ENCODE measurements around the gene ADPRHL1.

ADPRHL1 gene

DNA sequence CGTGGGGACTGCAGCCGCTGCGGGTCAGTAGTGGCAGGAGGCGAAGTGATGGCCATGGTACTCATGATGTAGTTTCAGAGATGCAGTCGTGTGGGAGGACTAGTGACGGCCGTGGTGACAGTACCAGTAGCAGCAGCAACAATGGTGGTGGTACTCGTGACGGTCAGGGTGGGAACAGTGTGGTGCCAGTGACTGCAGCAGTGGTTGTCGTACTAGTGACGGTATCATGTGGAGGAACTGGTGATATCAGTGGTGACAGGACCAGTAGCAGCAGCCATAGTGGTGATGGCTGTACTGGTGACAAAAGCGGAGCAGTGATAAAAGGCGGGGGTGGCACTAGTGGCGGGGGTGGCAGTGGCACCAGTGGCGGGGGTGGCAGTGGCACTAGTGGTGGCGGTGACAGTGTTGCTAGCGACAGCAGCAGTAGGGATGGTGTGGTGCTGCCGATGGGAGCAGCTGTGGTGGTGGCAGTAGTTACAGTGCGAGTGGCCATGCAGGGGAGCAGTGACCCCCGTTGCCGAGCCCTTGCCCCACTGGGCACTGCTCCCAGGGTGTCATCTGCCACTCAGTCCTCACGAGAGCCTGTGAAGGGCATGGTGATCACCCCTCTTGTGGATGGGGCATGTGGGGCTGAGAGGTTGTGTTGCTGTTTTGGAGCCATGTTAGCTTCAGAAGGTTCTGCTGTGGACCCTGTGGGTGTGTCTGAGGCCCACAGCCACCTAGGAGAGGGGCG is 22.7 kb downstream of the ADPRHL1 start:
- no peak for DNase-seq (ENCODE audit: low read depth)
- no peak overlapping the region for H3K4me3 ChIP-seq (ENCODE audit: low read depth, low read length)
- TF ChIP-seq, protein P1, sequence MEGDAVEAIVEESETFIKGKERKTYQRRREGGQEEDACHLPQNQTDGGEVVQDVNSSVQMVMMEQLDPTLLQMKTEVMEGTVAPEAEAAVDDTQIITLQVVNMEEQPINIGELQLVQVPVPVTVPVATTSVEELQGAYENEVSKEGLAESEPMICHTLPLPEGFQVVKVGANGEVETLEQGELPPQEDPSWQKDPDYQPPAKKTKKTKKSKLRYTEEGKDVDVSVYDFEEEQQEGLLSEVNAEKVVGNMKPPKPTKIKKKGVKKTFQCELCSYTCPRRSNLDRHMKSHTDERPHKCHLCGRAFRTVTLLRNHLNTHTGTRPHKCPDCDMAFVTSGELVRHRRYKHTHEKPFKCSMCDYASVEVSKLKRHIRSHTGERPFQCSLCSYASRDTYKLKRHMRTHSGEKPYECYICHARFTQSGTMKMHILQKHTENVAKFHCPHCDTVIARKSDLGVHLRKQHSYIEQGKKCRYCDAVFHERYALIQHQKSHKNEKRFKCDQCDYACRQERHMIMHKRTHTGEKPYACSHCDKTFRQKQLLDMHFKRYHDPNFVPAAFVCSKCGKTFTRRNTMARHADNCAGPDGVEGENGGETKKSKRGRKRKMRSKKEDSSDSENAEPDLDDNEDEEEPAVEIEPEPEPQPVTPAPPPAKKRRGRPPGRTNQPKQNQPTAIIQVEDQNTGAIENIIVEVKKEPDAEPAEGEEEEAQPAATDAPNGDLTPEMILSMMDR (IDR thresholded peaks at IDR 0.05; ENCODE audit: low read depth, low read length) = no peak
- TF ChIP-seq, protein P2, sequence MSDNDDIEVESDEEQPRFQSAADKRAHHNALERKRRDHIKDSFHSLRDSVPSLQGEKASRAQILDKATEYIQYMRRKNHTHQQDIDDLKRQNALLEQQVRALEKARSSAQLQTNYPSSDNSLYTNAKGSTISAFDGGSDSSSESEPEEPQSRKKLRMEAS (IDR thresholded peaks at IDR 0.05; ENCODE audit: low read depth, low read length) = no peak
- TF ChIP-seq POLR2A (IDR thresholded peaks at IDR 0.05; ENCODE audit: extremely low read depth, insufficient read length) = no peak
- TF ChIP-seq MYC (IDR thresholded peaks at IDR 0.05; ENCODE audit: low read depth, low read length) = no peak

DNA sequence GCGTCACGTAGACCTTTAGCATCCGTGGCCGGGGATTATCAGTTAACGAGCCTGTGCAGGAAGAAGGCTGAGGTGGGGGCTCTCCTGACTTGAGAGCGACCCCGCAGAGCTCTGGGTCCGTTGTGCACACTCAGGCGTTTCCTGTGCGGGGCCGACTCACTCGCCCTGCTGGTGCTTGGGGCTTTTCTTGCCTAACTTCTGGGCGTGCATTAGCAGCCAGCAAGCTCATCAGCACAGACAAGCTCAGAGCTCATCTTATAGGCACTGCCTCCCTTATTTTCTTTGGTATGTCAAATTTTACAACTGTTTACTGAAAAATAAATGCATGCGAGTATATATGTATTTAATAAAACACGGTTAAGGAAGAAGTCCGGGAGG is 23.7 kb downstream of the ADPRHL1 start:
- no peak for TF ChIP-seq POLR2A (IDR thresholded peaks at IDR 0.05; ENCODE audit: extremely low read depth, insufficient read length)
- no peak; the same call in 1 of the 2 replicates for TF ChIP-seq MYC (IDR thresholded peaks at IDR 0.05; ENCODE audit: low read depth, low read length)
- TF ChIP-seq, protein P2 (IDR thresholded peaks at IDR 0.05; ENCODE audit: low read depth, low read length) = no peak
- TF ChIP-seq, protein P1 (IDR thresholded peaks at IDR 0.05; ENCODE audit: low read depth, low read length) = no peak
- peak; percentile 74 for DNase-seq (ENCODE audit: low read depth)
- H3K4me3 ChIP-seq (ENCODE audit: low read depth, low read length) = no peak overlapping the region

DNA sequence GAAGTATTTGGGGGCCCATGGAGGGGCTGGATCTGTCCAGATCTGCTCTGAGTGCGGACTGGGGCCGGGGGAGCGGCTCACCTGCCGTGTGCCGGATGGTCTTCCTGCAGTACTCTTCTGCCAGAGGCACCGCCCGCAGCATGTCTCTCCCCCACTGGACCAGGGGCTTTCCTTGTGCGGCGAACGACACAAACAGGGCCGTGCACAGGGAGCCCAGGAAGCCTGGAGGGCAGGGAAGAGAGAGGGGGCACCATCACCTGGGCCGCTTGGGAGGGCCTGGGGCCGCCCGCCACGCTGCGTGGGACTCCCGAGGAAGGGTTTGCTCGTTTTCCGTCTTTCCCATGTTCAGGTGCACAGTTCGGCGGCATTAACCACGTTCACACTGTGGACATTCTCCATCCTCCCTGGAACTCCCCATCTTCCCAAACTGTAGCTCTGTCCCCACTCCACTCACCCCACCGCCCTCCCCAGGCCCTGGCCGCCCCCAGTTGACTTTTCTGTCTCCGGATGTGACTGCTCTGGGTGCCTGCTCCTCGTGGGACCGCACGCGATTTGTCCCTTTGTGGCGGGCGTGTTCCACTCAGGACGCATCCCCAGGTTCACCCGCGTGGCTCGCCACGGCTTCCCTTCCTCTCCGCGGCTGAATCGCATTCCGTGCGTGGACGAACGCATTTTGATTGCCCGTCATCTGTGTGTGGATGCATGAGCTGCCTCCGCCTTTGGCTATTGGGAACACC is 24.2 kb downstream of the ADPRHL1 start:
- H3K4me3 ChIP-seq (ENCODE audit: low read depth, low read length) = no peak overlapping the region
- TF ChIP-seq, protein P1 (IDR thresholded peaks at IDR 0.05; ENCODE audit: low read depth, low read length) = no peak
- TF ChIP-seq MYC (IDR thresholded peaks at IDR 0.05; ENCODE audit: low read depth, low read length) = no peak
- no peak for DNase-seq (ENCODE audit: low read depth)

DNA sequence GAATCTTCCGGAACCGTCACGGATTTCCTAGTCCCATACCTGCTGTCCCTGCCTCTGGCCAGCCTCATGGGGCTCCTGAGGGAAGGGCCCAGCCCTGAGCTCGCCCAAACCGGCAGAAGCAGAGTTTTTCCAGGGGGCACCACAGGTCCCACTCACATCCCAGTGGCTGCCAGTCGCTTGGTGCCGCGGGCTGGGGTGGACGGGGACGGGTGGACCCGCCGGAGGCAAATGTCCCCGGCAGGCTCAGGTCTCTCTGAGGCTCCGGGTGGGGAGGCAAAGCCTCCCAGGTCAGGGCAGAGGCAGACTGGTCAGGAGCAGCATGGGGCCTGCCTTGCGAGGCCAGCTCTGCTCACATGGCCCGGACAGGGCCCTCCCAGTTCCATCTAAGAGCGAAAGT is 24.8 kb downstream of the ADPRHL1 start:
- DNase-seq (ENCODE audit: low read depth) = no peak
- no peak overlapping the region for H3K4me3 ChIP-seq (ENCODE audit: low read depth, low read length)
- no peak for TF ChIP-seq POLR2A (IDR thresholded peaks at IDR 0.05; ENCODE audit: extremely low read depth, insufficient read length)
- TF ChIP-seq, protein P1 (IDR thresholded peaks at IDR 0.05; ENCODE audit: low read depth, low read length) = no peak
- no peak for TF ChIP-seq MYC (IDR thresholded peaks at IDR 0.05; ENCODE audit: low read depth, low read length)
- TF ChIP-seq, protein P2 (IDR thresholded peaks at IDR 0.05; ENCODE audit: low read depth, low read length) = no peak

DNA sequence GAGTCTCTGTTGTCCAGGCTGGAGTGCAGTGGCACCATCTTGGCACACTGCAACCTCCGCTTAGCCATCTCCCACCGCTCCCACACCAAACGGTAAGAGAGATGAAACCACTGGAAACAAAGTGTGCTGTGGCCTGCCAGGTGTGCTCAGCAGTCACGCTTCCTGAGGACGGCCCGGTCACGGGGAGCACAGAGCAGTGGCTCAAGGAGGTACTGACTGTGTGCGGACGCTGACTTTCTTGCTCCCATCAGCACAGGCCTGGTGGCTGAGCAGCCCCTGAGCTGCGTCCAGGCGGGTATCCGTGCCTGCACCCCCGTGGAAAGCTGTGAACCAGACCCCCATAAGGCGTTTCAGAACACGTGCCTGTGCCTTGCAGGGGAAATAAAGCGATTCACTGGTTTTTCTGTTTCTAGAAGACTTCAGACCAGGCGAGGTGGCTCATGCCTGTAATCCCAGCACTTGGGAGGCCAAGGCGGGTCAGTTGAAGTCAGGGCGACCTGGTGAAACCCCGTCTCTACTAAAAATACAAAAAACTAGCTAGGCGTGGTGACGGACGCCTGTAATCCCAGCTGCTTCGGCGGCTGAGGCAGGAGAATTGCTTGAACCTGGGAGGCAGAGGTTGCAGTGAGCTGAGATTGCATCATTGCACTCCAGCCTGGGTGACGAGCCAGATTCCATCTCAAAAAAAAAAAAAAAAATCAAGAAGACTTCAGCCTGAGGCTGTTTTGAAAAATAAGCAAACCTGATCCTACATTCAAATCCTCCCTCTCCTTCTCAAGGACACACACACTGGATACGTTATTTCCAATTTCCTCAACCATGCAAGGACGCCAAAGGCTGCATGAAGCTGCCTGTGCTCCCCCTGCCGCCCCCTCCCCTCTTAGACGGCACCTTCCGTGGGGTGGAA is 25.5 kb downstream of the ADPRHL1 start:
- no peak for DNase-seq (ENCODE audit: low read depth)
- H3K4me3 ChIP-seq (ENCODE audit: low read depth, low read length) = no peak overlapping the region
- no peak for TF ChIP-seq MYC (IDR thresholded peaks at IDR 0.05; ENCODE audit: low read depth, low read length)
- TF ChIP-seq POLR2A (IDR thresholded peaks at IDR 0.05; ENCODE audit: extremely low read depth, insufficient read length) = no peak
- TF ChIP-seq, protein P1 (IDR thresholded peaks at IDR 0.05; ENCODE audit: low read depth, low read length) = no peak

Data from NB4 (cell line).